ENCODE measurements around the gene MRPL12. TPM values are rescaled to one million over a fixed set of nuclear protein-coding genes. Genes with fewer than 3 reads are reported as not detected.

MRPL12 gene
- total RNA-seq, 1 experiment from 2014 or later = 157 TPM

DNA sequence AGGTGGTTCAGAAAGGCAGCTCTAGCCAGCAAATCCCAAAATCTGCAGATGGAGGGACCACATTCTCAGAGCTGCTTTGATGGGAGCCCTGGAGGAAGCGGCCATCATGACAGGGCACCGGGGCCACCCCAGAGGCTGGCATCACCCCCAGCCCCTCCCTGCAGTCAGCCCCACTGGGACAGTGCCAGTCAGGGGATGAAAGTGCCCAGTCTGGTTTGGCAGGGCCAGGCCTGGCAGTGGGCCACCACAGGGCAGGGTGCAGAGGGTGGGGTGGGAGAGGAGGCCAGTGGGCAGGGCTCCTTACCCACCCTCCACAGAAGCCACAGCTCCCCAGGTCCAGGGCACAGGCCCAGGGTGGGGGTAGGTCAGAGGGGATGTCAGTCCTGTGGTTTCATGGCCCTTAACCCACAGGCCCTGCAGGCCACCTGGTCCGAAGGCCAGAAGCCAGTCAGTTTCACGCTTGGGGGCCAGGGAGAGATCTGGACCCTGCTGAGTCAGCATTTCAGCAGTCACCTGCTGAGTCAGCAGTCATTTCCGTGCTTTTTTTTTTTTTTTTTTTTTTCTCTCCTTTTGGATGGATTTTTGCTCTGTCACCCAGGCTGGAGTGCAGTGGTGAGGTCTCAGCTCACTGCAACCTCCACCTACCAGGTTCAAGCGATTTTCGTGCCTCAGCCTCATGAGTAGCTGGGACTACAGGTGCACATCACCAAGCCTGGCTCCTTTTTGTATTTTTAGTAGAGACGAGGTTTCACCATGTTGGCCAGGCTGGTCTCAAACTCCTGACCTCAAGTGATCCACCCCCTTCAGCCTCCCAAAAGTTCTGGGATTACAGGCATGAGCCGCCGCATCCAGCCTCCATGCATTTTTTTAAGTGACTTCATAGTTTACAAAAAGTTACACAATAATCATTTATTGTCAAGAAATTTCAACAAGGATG is 19.3 kb downstream of the MRPL12 start:
- DNase-seq (ENCODE audit: low read depth, low spot score) (no peak), ATAC-seq (peak; percentile 46)
- peaks cover 13% of the 10 kb centered on the region for H3K4me1 ChIP-seq (ENCODE audit: control insufficient read depth, insufficient read depth, low read length)
- H3K36me3 ChIP-seq (ENCODE audit: control insufficient read depth, insufficient read depth, low read length) = no peaks in the 10 kb centered on the region
- intact Hi-C loops (cut with micrococcal nuclease; ENCODE audit: unreplicated experiment) = no loop called here
- H3K27me3 ChIP-seq (ENCODE audit: control insufficient read depth, insufficient read depth, low read length) = no peaks in the 10 kb centered on the region
- BruUV-seq (replicated peaks) = no TSS peak
- in situ Hi-C loops (cut with HindIII; ENCODE audit: low pct_unique_long_range_greater_than_20kb, low sequenced_read_pairs) = no loop called here
- TF ChIP-seq CTCF (IDR thresholded peaks at IDR 0.05) (no peak), POLR2AphosphoS5 (IDR thresholded peaks at IDR 0.05; ENCODE audit: low read depth, low read length) (peak; percentile 79)
- TF ChIP-seq, protein P1, sequence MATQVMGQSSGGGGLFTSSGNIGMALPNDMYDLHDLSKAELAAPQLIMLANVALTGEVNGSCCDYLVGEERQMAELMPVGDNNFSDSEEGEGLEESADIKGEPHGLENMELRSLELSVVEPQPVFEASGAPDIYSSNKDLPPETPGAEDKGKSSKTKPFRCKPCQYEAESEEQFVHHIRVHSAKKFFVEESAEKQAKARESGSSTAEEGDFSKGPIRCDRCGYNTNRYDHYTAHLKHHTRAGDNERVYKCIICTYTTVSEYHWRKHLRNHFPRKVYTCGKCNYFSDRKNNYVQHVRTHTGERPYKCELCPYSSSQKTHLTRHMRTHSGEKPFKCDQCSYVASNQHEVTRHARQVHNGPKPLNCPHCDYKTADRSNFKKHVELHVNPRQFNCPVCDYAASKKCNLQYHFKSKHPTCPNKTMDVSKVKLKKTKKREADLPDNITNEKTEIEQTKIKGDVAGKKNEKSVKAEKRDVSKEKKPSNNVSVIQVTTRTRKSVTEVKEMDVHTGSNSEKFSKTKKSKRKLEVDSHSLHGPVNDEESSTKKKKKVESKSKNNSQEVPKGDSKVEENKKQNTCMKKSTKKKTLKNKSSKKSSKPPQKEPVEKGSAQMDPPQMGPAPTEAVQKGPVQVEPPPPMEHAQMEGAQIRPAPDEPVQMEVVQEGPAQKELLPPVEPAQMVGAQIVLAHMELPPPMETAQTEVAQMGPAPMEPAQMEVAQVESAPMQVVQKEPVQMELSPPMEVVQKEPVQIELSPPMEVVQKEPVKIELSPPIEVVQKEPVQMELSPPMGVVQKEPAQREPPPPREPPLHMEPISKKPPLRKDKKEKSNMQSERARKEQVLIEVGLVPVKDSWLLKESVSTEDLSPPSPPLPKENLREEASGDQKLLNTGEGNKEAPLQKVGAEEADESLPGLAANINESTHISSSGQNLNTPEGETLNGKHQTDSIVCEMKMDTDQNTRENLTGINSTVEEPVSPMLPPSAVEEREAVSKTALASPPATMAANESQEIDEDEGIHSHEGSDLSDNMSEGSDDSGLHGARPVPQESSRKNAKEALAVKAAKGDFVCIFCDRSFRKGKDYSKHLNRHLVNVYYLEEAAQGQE (IDR thresholded peaks at IDR 0.05; ENCODE audit: insufficient read depth in 1 of 2, low read depth in 2 of 2, low read length in 1 of 2) = 0 out of 4 replicates have a peak, but pooled peaks of 1 of the 2 experiments have one; percentile 15
- no peak overlapping the region for H3K4me3 ChIP-seq (ENCODE audit: low read depth in 2 of 2, low read length in 2 of 2)
- ChIA-PET POLR2A (interaction anchor here (0.6 kb wide), 1 partner anchor 115 kb away, joined by 3 read pairs; no protein-coding TSS in a partner anchor), CTCF (interaction anchor here (0.6 to 0.7 kb wide), 3 partner anchors 85 to 101 kb away, joined by 3 to 16 read pairs (median 3); no protein-coding TSS in a partner anchor)
- H3K27ac ChIP-seq (ENCODE audit: low read length) = no peak overlapping the region
- H3K9me3 ChIP-seq (ENCODE audit: control insufficient read depth, insufficient read depth, low read depth, low read length) = no peaks in the 10 kb centered on the region

DNA sequence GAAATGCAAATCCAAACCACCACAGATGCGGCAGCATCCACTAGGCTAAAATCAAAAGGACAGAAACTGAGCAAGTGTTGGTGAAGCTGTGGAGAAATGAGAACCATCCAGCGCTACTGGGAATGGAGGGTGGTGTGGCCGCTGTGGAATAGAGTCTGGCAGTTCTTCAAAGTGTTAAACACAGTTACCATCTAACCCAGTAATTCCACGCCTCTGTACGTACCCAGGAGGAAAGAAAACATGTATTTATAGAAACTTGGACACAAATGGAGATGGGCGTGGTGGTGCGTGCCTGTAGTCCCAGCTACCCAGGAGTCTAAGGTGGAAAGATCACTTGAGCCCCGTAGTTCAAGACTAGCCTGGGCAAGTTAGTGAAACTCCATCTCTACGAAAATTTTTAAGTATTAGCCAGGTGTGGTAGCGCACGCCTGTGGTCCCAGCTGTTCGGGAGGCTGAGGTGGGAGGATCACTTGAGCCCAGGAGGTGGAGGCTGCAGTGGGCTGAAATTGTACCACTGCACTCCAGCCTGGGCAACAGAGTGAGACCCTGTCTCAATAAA is 20.6 kb downstream of the MRPL12 start:
- BruUV-seq (replicated peaks) = TSS peak; percentile 68
- ChIA-PET CTCF (no interaction called here), POLR2A (no interaction called here)
- intact Hi-C loops (cut with micrococcal nuclease; ENCODE audit: unreplicated experiment) (no loop called here), in situ Hi-C loops (cut with HindIII; ENCODE audit: low pct_unique_long_range_greater_than_20kb, low sequenced_read_pairs) (no loop called here)
- H3K4me3 ChIP-seq (ENCODE audit: low read depth in 2 of 2, low read length in 2 of 2) = no peak overlapping the region
- DNase-seq (ENCODE audit: low read depth, low spot score) = no peak
- H3K4me1 ChIP-seq (ENCODE audit: control insufficient read depth, insufficient read depth, low read length) = peaks cover 18% of the 10 kb centered on the region
- no peaks in the 10 kb centered on the region for H3K9me3 ChIP-seq (ENCODE audit: control insufficient read depth, insufficient read depth, low read depth, low read length)
- ATAC-seq = peak; percentile 28
- H3K36me3 ChIP-seq (ENCODE audit: control insufficient read depth, insufficient read depth, low read length) = no peaks in the 10 kb centered on the region
- TF ChIP-seq POLR2AphosphoS5 (IDR thresholded peaks at IDR 0.05; ENCODE audit: low read depth, low read length) (peak; percentile 34; the same call in 1 of the 2 replicates), CTCF (IDR thresholded peaks at IDR 0.05) (no peak)
- no peaks in the 10 kb centered on the region for H3K27me3 ChIP-seq (ENCODE audit: control insufficient read depth, insufficient read depth, low read length)
- H3K27ac ChIP-seq (ENCODE audit: low read length) = no peak overlapping the region
